Measurements from ENCODE around the gene DNAH2. TPM values are rescaled to one million over a fixed set of nuclear protein-coding genes. Genes with fewer than 3 reads are reported as not detected.

DNAH2 gene
- total RNA-seq, 1 experiment from 2014 or later, result 0.13 TPM

DNA sequence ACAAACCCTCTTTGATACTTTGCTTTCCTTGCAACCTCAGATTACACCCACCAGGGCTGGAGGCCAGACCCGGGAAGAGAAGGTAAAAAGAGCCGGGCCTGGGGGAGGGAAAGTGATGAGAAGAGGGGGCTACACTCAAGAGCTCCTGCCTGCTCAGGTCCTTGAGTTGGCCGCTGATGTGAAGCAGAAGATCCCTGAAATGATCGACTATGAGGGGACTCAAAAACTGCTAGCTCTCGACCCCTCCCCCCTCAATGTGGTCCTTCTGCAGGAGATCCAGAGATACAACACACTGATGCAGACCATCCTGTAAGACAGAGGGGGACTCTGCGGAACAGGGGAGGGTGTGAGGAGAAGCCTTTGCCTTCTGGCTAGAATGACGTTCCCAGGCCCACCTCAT, 113.7 kb downstream of the DNAH2 start:
- POLR2A ChIA-PET, result interaction anchor here (1.2 kb wide), 1 partner anchor 13 kb away, joined by 4 read pairs; no protein-coding TSS in a partner anchor
- Histone ChIP-seq H3K4me3 (ENCODE audit: low read depth in 2 of 2, low read length in 2 of 2) (no peak overlapping the region), H3K27me3 (ENCODE audit: control insufficient read depth, insufficient read depth, low read length) (no peaks in the 10 kb centered on the region), H3K9me3 (ENCODE audit: control insufficient read depth, insufficient read depth, low read depth, low read length) (no peaks in the 10 kb centered on the region), H3K36me3 (ENCODE audit: control insufficient read depth, insufficient read depth, low read length) (no peaks in the 10 kb centered on the region; the same call in 1 of the 2 replicates), H3K27ac (ENCODE audit: low read length) (no peak overlapping the region), H3K4me1 (ENCODE audit: control insufficient read depth, insufficient read depth, low read length) (peaks cover 3% of the 10 kb centered on the region; the same call in 1 of the 2 replicates)
- no peak for TF ChIP-seq POLR2AphosphoS5 (IDR thresholded peaks at IDR 0.05; ENCODE audit: low read depth, low read length)
- no peak for TF ChIP-seq TCF7L2 (IDR thresholded peaks at IDR 0.05; ENCODE audit: low read depth, low read length)
- DNase-seq (ENCODE audit: low read depth, low spot score) (no peak), ATAC-seq (no peak)
- CTCF ChIA-PET, result no interaction called here
- no TSS peak for BruUV-seq (replicated peaks)
- intact Hi-C loops (cut with micrococcal nuclease; ENCODE audit: unreplicated experiment) (no loop called here), in situ Hi-C loops (cut with HindIII; ENCODE audit: low pct_unique_long_range_greater_than_20kb, low sequenced_read_pairs) (no loop called here)

DNA sequence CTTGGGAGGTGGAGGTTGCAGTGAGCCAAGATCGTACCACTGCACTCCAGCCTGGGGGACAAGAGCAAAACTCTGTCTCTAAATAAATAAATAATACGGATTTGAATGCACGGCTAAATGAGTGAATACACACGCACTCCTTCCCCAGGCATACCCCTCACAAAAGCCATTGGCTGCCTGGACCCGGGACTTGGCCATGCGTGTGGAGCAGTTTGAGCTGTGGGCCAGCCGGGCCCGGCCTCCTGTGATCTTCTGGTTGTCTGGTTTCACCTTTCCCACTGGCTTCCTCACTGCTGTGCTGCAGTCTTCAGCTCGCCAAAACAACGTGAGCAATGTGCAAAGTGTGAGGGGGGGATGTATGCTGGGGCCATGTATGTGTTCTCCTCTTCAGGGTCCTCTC, 114.9 kb downstream of the DNAH2 start:
- ChIA-PET POLR2A (no interaction called here), CTCF (interaction anchor here (0.5 kb wide), 1 partner anchor 19 kb away, joined by 3 read pairs; no protein-coding TSS in a partner anchor)
- no peak overlapping the region for H3K27ac ChIP-seq (ENCODE audit: low read length)
- H3K4me3 ChIP-seq (ENCODE audit: low read depth in 2 of 2, low read length in 2 of 2), result no peak overlapping the region
- H3K36me3 ChIP-seq (ENCODE audit: control insufficient read depth, insufficient read depth, low read length), result no peaks in the 10 kb centered on the region; the same call in 1 of the 2 replicates
- intact Hi-C loops (cut with micrococcal nuclease; ENCODE audit: unreplicated experiment), result no loop called here
- no TSS peak for BruUV-seq (replicated peaks)
- no peak for TF ChIP-seq POLR2AphosphoS5 (IDR thresholded peaks at IDR 0.05; ENCODE audit: low read depth, low read length)
- no peak for TF ChIP-seq SIN3A (IDR thresholded peaks at IDR 0.05; ENCODE audit: borderline replicate concordance, insufficient read depth, low read depth, low read length)
- TF ChIP-seq, protein P1, sequence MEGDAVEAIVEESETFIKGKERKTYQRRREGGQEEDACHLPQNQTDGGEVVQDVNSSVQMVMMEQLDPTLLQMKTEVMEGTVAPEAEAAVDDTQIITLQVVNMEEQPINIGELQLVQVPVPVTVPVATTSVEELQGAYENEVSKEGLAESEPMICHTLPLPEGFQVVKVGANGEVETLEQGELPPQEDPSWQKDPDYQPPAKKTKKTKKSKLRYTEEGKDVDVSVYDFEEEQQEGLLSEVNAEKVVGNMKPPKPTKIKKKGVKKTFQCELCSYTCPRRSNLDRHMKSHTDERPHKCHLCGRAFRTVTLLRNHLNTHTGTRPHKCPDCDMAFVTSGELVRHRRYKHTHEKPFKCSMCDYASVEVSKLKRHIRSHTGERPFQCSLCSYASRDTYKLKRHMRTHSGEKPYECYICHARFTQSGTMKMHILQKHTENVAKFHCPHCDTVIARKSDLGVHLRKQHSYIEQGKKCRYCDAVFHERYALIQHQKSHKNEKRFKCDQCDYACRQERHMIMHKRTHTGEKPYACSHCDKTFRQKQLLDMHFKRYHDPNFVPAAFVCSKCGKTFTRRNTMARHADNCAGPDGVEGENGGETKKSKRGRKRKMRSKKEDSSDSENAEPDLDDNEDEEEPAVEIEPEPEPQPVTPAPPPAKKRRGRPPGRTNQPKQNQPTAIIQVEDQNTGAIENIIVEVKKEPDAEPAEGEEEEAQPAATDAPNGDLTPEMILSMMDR (IDR thresholded peaks at IDR 0.05), result no peak
- TF ChIP-seq TCF7L2 (IDR thresholded peaks at IDR 0.05; ENCODE audit: low read depth, low read length), result no peak
- TF ChIP-seq, protein P2, sequence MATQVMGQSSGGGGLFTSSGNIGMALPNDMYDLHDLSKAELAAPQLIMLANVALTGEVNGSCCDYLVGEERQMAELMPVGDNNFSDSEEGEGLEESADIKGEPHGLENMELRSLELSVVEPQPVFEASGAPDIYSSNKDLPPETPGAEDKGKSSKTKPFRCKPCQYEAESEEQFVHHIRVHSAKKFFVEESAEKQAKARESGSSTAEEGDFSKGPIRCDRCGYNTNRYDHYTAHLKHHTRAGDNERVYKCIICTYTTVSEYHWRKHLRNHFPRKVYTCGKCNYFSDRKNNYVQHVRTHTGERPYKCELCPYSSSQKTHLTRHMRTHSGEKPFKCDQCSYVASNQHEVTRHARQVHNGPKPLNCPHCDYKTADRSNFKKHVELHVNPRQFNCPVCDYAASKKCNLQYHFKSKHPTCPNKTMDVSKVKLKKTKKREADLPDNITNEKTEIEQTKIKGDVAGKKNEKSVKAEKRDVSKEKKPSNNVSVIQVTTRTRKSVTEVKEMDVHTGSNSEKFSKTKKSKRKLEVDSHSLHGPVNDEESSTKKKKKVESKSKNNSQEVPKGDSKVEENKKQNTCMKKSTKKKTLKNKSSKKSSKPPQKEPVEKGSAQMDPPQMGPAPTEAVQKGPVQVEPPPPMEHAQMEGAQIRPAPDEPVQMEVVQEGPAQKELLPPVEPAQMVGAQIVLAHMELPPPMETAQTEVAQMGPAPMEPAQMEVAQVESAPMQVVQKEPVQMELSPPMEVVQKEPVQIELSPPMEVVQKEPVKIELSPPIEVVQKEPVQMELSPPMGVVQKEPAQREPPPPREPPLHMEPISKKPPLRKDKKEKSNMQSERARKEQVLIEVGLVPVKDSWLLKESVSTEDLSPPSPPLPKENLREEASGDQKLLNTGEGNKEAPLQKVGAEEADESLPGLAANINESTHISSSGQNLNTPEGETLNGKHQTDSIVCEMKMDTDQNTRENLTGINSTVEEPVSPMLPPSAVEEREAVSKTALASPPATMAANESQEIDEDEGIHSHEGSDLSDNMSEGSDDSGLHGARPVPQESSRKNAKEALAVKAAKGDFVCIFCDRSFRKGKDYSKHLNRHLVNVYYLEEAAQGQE (IDR thresholded peaks at IDR 0.05; ENCODE audit: insufficient read depth in 1 of 2, low read depth in 2 of 2, low read length in 1 of 2), result no peak
- DNase-seq (ENCODE audit: low read depth, low spot score) (no peak), ATAC-seq (no peak)
- in situ Hi-C loops (cut with HindIII; ENCODE audit: low pct_unique_long_range_greater_than_20kb, low sequenced_read_pairs), result no loop called here
- no peaks in the 10 kb centered on the region for H3K9me3 ChIP-seq (ENCODE audit: control insufficient read depth, insufficient read depth, low read depth, low read length)
- no peaks in the 10 kb centered on the region for H3K27me3 ChIP-seq (ENCODE audit: control insufficient read depth, insufficient read depth, low read length)
- peaks cover 8% of the 10 kb centered on the region for H3K4me1 ChIP-seq (ENCODE audit: control insufficient read depth, insufficient read depth, low read length)

DNA sequence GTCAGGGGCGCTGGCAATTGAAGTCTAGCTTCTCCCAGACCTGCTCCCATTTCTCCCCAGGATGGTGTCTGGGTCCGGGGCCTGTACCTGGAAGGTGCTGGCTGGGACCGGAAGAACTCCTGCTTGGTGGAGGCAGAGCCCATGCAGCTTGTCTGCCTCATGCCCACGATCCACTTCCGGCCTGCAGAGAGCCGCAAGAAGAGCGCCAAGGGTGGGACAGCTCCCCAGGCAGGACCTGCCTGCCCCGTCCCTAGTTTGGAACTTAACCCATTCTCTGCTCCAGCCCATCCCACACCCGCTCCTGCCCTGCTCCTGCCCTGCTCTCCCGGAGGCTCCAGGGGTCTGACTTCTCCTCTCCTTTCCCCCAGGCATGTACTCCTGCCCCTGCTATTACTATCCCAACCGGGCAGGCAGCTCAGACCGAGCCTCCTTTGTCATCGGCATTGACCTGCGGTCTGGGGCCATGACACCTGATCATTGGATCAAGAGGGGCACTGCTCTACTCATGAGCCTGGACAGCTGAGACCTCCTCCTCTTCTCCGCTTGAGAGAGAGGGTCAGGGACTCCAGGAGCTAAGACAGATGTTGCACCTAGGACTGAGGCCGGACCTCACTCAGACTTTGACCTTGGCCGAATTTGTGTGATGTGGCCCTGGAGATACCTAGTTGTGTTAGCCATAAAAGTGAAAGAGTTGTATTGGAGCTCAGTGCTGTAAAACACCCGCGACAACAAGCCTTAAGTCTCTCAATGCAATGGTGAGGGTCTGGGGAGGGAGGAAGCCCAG, 115.7 kb downstream of the DNAH2 start:
- no peak for ATAC-seq
- no peak overlapping the region for H3K27ac ChIP-seq (ENCODE audit: low read length)
- intact Hi-C loops (cut with micrococcal nuclease; ENCODE audit: unreplicated experiment), result no loop called here

More for the DNA sequence above, 115.7 kb downstream of the DNAH2 start:
- Histone ChIP-seq H3K4me1 (ENCODE audit: control insufficient read depth, insufficient read depth, low read length) (peaks cover 14% of the 10 kb centered on the region), H3K27me3 (ENCODE audit: control insufficient read depth, insufficient read depth, low read length) (no peaks in the 10 kb centered on the region), H3K4me3 (ENCODE audit: low read depth in 2 of 2, low read length in 2 of 2) (peak overlapping the region; percentile 66 to 83), H3K36me3 (ENCODE audit: control insufficient read depth, insufficient read depth, low read length) (no peaks in the 10 kb centered on the region; the same call in 1 of the 2 replicates), H3K9me3 (ENCODE audit: control insufficient read depth, insufficient read depth, low read depth, low read length) (no peaks in the 10 kb centered on the region)
- TF ChIP-seq POLR2AphosphoS5 (IDR thresholded peaks at IDR 0.05; ENCODE audit: low read depth, low read length), result no peak
- TF ChIP-seq TCF7L2 (IDR thresholded peaks at IDR 0.05; ENCODE audit: low read depth, low read length), result no peak
- TF ChIP-seq, protein P1 (IDR thresholded peaks at IDR 0.05), result no peak
- in situ Hi-C loops (cut with HindIII; ENCODE audit: low pct_unique_long_range_greater_than_20kb, low sequenced_read_pairs), result no loop called here
- ChIA-PET CTCF (no interaction called here), POLR2A (interaction anchor here (1.1 kb wide), 1 partner anchor 24 kb away, joined by 4 read pairs; the partner anchor contains the start of gene NAA38)
- DNase-seq (ENCODE audit: low read depth, low spot score), result no peak
- no TSS peak for BruUV-seq (replicated peaks)
